Measurements from ENCODE around the gene OSBPL10. TPM values are rescaled to one million over a fixed set of nuclear protein-coding genes. Genes with fewer than 3 reads are reported as not detected.

OSBPL10 gene
- total and polyA plus RNA-seq, 2 experiments from 2014 or later: 2.4 to 8.1 TPM

DNA sequence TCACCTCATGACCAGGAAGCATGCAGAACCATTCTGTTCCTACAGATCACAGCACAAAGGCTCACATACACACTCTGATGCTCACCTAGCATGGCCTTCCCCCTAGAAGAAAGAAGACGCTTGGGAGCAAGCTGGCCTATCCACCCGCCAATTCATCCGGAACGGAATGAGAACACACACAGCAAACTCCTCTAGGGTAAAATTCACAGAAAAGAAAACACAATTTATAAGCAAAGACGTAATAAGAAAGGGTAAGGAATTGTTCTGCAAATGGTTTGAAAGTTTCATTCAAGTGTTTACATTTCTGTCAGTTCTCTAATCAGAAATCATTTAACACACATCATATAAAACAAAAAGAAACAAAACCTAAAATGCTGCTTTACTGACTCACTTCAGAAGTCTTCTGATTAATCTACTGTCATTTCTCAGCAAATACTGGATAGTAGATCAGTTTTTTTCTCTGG is 218.1 kb downstream of the OSBPL10 start:
- no peaks in the 10 kb centered on the region for H3K27me3 ChIP-seq (replicated peaks; ENCODE audit: insufficient read depth)
- no peaks in the 10 kb centered on the region for H3K9me2 ChIP-seq (ENCODE audit: insufficient read depth)
- H3K27ac ChIP-seq: no peak overlapping the region
- H3K9ac ChIP-seq: no peak overlapping the region
- no peaks in the 10 kb centered on the region for H3K79me2 ChIP-seq (ENCODE audit: insufficient read depth)
- H3K36me3 ChIP-seq (ENCODE audit: low read depth): no peaks in the 10 kb centered on the region
- 92 to 95% methylated on average over 5 of the region's 5 CpGs for WGBS, 2 experiments (ENCODE audit: low coverage in 1 of 2, low lambda C conversion rate in 2 of 2, missing lambda C conversion rate in 2 of 2)
- no peak overlapping the region for H3K4me3 ChIP-seq
- no peak for TF ChIP-seq EZH2phosphoT487 (IDR thresholded peaks at IDR 0.05; ENCODE audit: insufficient read depth, low read depth)
- TF ChIP-seq EZH2 (IDR thresholded peaks at IDR 0.05; ENCODE audit: insufficient read depth, poor library complexity, severe bottlenecking): no peak
- DNase-seq: no peak
- no peaks in the 10 kb centered on the region for H4K20me1 ChIP-seq (ENCODE audit: insufficient read depth)
- H3K9me3 ChIP-seq (ENCODE audit: low read depth): no peaks in the 10 kb centered on the region
- in situ Hi-C loops (cut with MboI): loop anchor here (25.0 kb wide), 2 partner anchors 826 to 976 kb away; no protein-coding TSS in a partner anchor
- no peak overlapping the region for H2AFZ ChIP-seq
- H3K4me1 ChIP-seq (ENCODE audit: insufficient read depth): no peaks in the 10 kb centered on the region
- H3F3A ChIP-seq (ENCODE audit: insufficient read depth): no peaks in the 10 kb centered on the region
- H3K4me2 ChIP-seq (ENCODE audit: unreplicated experiment): no peak overlapping the region

DNA sequence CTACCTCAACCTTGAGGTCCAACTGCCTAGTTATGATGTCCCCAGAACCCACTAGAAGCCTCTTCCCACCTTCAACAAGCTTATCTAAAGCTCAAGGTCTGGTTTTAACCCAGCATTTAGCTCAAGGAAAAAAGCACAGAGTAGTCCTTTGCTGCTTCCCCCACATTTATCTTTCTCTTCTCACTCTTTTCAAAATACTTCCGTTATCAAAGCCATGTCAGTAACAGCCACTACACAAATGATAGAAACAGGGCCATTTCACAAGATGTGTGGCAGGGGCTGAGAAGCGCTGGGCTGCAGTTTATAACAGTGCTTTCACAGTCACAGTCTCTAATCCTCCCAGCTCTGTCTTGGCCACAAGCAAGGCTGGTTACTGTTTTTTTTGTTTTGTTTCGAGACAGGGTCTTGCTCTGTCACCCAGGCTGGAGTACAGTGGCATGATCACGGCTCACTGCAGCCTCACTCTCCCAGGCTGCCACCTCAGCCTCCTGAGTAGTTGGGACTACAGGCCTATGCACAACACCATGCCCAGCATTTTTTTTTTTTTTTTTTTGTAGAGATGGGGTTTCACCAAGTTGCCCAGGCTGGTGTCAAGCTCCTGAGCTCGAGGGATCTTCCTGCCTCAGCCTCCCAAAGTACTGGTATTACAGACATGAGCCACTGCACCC is 218.8 kb downstream of the OSBPL10 start:
- Histone ChIP-seq H3K27me3 (replicated peaks; ENCODE audit: insufficient read depth) (no peaks in the 10 kb centered on the region), H3K9me2 (ENCODE audit: insufficient read depth) (no peaks in the 10 kb centered on the region), H3K4me1 (ENCODE audit: insufficient read depth) (no peaks in the 10 kb centered on the region), H3K4me2 (ENCODE audit: unreplicated experiment) (no peak overlapping the region), H3F3A (ENCODE audit: insufficient read depth) (no peaks in the 10 kb centered on the region), H3K9me3 (ENCODE audit: low read depth) (no peaks in the 10 kb centered on the region), H2AFZ (no peak overlapping the region), H3K27ac (no peak overlapping the region), H3K4me3 (no peak overlapping the region), H3K79me2 (ENCODE audit: insufficient read depth) (no peaks in the 10 kb centered on the region), H4K20me1 (ENCODE audit: insufficient read depth) (no peaks in the 10 kb centered on the region), H3K9ac (no peak overlapping the region), H3K36me3 (ENCODE audit: low read depth) (no peaks in the 10 kb centered on the region)
- no peak for DNase-seq
- in situ Hi-C loops (cut with MboI): loop anchor here (25.0 kb wide), 2 partner anchors 825 to 975 kb away; no protein-coding TSS in a partner anchor
- TF ChIP-seq EZH2 (IDR thresholded peaks at IDR 0.05; ENCODE audit: insufficient read depth, poor library complexity, severe bottlenecking): no peak
- no peak for TF ChIP-seq EZH2phosphoT487 (IDR thresholded peaks at IDR 0.05; ENCODE audit: insufficient read depth, low read depth)
- 83 to 86% methylated on average over 5 of the region's 5 CpGs for WGBS, 2 experiments (ENCODE audit: low coverage in 1 of 2, low lambda C conversion rate in 2 of 2, missing lambda C conversion rate in 2 of 2)

DNA sequence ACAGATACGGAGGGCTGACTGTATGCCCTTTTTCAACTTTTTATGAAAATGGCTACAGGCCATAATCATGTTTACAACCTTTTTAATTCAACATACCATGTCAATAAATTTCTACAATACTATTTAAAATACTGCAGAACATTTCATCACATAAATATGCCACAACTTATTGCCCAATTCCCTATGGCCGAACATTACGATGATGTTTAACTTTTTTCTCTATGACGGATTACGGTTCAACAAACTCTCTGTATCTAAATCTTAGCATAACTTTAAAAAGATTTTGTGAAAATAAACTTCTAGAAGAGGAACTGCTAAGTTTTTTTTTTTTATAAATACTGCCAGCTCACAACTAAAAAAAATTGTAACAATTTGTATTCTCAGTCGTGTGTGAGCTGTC is 220.4 kb downstream of the OSBPL10 start:
- H3K4me3 ChIP-seq: no peak overlapping the region
- no peaks in the 10 kb centered on the region for H3F3A ChIP-seq (ENCODE audit: insufficient read depth)
- H3K9ac ChIP-seq: no peak overlapping the region
- H4K20me1 ChIP-seq (ENCODE audit: insufficient read depth): no peaks in the 10 kb centered on the region
- no peaks in the 10 kb centered on the region for H3K9me3 ChIP-seq (ENCODE audit: low read depth)
- H3K4me1 ChIP-seq (ENCODE audit: insufficient read depth): no peaks in the 10 kb centered on the region
- no peak overlapping the region for H2AFZ ChIP-seq
- no peaks in the 10 kb centered on the region for H3K9me2 ChIP-seq (ENCODE audit: insufficient read depth)
- TF ChIP-seq EZH2phosphoT487 (IDR thresholded peaks at IDR 0.05; ENCODE audit: insufficient read depth, low read depth): no peak
- no peak for TF ChIP-seq EZH2 (IDR thresholded peaks at IDR 0.05; ENCODE audit: insufficient read depth, poor library complexity, severe bottlenecking)
- H3K79me2 ChIP-seq (ENCODE audit: insufficient read depth): no peaks in the 10 kb centered on the region
- no peak overlapping the region for H3K27ac ChIP-seq
- H3K4me2 ChIP-seq (ENCODE audit: unreplicated experiment): no peak overlapping the region
- no peaks in the 10 kb centered on the region for H3K27me3 ChIP-seq (replicated peaks; ENCODE audit: insufficient read depth)
- no peak for DNase-seq
- 82 to 84% methylated on average over 6 of the region's 6 CpGs for WGBS, 2 experiments (ENCODE audit: low coverage in 1 of 2, low lambda C conversion rate in 2 of 2, missing lambda C conversion rate in 2 of 2)
- in situ Hi-C loops (cut with MboI): loop anchor here (25.0 kb wide), 2 partner anchors 823 to 973 kb away; no protein-coding TSS in a partner anchor
- no peaks in the 10 kb centered on the region for H3K36me3 ChIP-seq (ENCODE audit: low read depth)

DNA sequence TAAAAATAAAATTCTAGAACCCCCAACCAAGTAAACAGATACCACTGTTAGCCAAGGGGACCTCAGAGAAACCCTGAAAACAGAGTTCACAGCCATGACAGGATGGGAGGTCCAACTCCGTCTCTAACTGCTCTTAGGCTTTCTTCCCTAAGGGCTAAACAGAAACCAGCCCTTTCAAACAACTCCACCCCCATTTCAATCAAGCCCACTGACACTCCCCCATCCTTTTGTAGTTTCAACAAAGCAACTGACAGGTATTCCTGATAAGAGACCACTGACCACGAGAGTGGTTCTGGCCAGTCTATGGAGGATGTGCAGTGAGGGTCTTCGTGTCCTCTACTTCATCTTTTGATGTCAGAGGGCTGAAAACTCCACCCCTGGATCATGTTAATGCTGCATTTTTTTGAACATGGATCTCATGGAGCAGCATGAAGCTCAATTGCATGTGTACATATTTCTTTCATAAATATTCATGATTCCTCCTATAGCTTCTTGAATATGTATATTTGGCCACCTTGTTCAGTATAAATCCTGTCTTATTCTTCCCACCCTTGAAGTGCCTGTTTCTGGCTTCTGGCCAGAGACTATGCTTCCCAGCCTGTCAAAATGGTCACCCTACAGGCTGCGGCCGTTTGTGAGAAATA is 222.6 kb downstream of the OSBPL10 start:
- Histone ChIP-seq H3K27me3 (replicated peaks; ENCODE audit: insufficient read depth) (no peaks in the 10 kb centered on the region; the same call in 1 of the 2 replicates), H3K4me1 (ENCODE audit: insufficient read depth) (no peaks in the 10 kb centered on the region), H3K9ac (no peak overlapping the region), H3K9me3 (ENCODE audit: low read depth) (no peaks in the 10 kb centered on the region), H3K27ac (no peak overlapping the region), H3K4me2 (ENCODE audit: unreplicated experiment) (no peak overlapping the region), H2AFZ (no peak overlapping the region), H3F3A (ENCODE audit: insufficient read depth) (no peaks in the 10 kb centered on the region), H3K36me3 (ENCODE audit: low read depth) (no peaks in the 10 kb centered on the region), H3K9me2 (ENCODE audit: insufficient read depth) (no peaks in the 10 kb centered on the region), H3K79me2 (ENCODE audit: insufficient read depth) (no peaks in the 10 kb centered on the region), H4K20me1 (ENCODE audit: insufficient read depth) (no peaks in the 10 kb centered on the region), H3K4me3 (no peak overlapping the region)
- no peak for DNase-seq
- no peak for TF ChIP-seq EZH2 (IDR thresholded peaks at IDR 0.05; ENCODE audit: insufficient read depth, poor library complexity, severe bottlenecking)
- TF ChIP-seq EZH2phosphoT487 (IDR thresholded peaks at IDR 0.05; ENCODE audit: insufficient read depth, low read depth): no peak
- 88 to 91% methylated on average over 5 of the region's 5 CpGs for WGBS, 2 experiments (ENCODE audit: low coverage in 1 of 2, low lambda C conversion rate in 2 of 2, missing lambda C conversion rate in 2 of 2)
- in situ Hi-C loops (cut with MboI): loop anchor here (25.0 kb wide), 2 partner anchors 821 to 971 kb away; no protein-coding TSS in a partner anchor

Data from GM23248 (cell line).